ENCODE data around the gene HTR6.
A peak's percentile ranks its signal among the peaks of the same experiment; 100 is the strongest.

Gene HTR6

GRCh38 chr1:19689856-19690255 is 25.2 kb downstream of the HTR6 start:
- no peak for DNase-seq

GRCh38 chr1:19690342-19690741 is 25.7 kb downstream of the HTR6 start:
- no peak for DNase-seq

GRCh38 chr1:19694298-19694697 is 29.6 kb downstream of the HTR6 start:
- DNase-seq, result no peak

- DNase-seq, result no peak
Observed at GRCh38 chr1:19695772-19696171, 31.1 kb downstream of the HTR6 start.

- no peak for DNase-seq
Observed at GRCh38 chr1:19696820-19697219, 32.1 kb downstream of the HTR6 start.

- no peak for DNase-seq
Observed at GRCh38 chr1:19698181-19698580, 33.5 kb downstream of the HTR6 start.

GRCh38 chr1:19700079-19700777 is 35.6 kb downstream of the HTR6 start:
- DNase-seq, result no peak

- no peak for DNase-seq
Observed at GRCh38 chr1:19703280-19703679, 38.6 kb downstream of the HTR6 start.

GRCh38 chr1:19704247-19705113 is 39.8 kb downstream of the HTR6 start:
- DNase-seq, result peak; percentile 43

GRCh38 chr1:19705464-19705863 is 40.8 kb downstream of the HTR6 start:
- DNase-seq, result no peak

- DNase-seq, result no peak
Observed at GRCh38 chr1:19706136-19706535, 41.5 kb downstream of the HTR6 start.

- DNase-seq, result no peak
Observed at GRCh38 chr1:19708567-19709110, 44.0 kb downstream of the HTR6 start.

GRCh38 chr1:19709260-19709793 is 44.7 kb downstream of the HTR6 start:
- DNase-seq, result no peak

- DNase-seq, result no peak
Observed at GRCh38 chr1:19710825-19711611, 46.3 kb downstream of the HTR6 start.

GRCh38 chr1:19712928-19713327 is 48.3 kb downstream of the HTR6 start:
- no peak for DNase-seq

GRCh38 chr1:19715334-19716203 is 50.9 kb downstream of the HTR6 start:
- DNase-seq, result peak; percentile 65

GRCh38 chr1:19717467-19717866 is 52.8 kb downstream of the HTR6 start:
- no peak for DNase-seq

GRCh38 chr1:19720174-19720573 is 55.5 kb downstream of the HTR6 start:
- DNase-seq, result no peak

GRCh38 chr1:19720973-19721372 is 56.3 kb downstream of the HTR6 start:
- DNase-seq, result no peak

- DNase-seq, result no peak
Observed at GRCh38 chr1:19723874-19724273, 59.2 kb downstream of the HTR6 start.

GRCh38 chr1:19725606-19726005 is 60.9 kb downstream of the HTR6 start:
- DNase-seq, result no peak

Measured in activated T-cell treated with anti-CD3 and anti-CD28 coated beads for 4 hours (primary cell).